Activated CD8-positive, alpha-beta T cell treated with anti-CD3 and anti-CD28 coated beads for 36 hours (primary cell): ENCODE results near the gene RBM5. TPM values are rescaled to one million over a fixed set of nuclear protein-coding genes. Genes with fewer than 3 reads are reported as not detected.

Source experiments
- ATAC-seq: fragments of 200-7000 bp; cut with Tn5 transposase; one replicate; pipeline ENCODE4 v1.10.0; 2021; ENCODE audit warnings: mild to moderate bottlenecking, moderate library complexity
- CTCF ChIA-PET: fragments of 350-600 bp; sonication (Branson Sonifier 250); formaldehyde crosslinking; loops from one replicate; lab custom pipeline; 2021; ENCODE audit warnings: antibody characterized with exemption; lab: Charles Lee
- POLR2A ChIA-PET: fragments of 350-600 bp; sonication (Branson Sonifier 250); formaldehyde crosslinking; loops from one replicate; lab custom pipeline; 2021; ENCODE audit warnings: antibody characterized with exemption; lab: Charles Lee
- DNase-seq: peaks from one replicate; pipeline ENCODE4 v3.0.0-alpha.2; 2020
- H3K27ac Mint-ChIP-seq: one replicate; pipeline ENCODE4 v1.8.0; 2021; ENCODE audit warnings: mild to moderate bottlenecking, mixed read lengths
- H3K27me3 Mint-ChIP-seq: one replicate; pipeline ENCODE4 v1.8.0; 2021; ENCODE audit warnings: mixed read lengths
- H3K36me3 Mint-ChIP-seq: one replicate; pipeline ENCODE4 v1.8.0; 2021; ENCODE audit warnings: low read depth, mixed read lengths
- H3K4me1 Mint-ChIP-seq: one replicate; pipeline ENCODE4 v1.8.0; 2021; ENCODE audit warnings: low read depth, mixed read lengths
- H3K4me3 Mint-ChIP-seq: one replicate; pipeline ENCODE4 v1.8.0; 2021; ENCODE audit warnings: mild to moderate bottlenecking, moderate library complexity, mixed read lengths
- H3K9me3 Mint-ChIP-seq: one replicate; pipeline ENCODE4 v1.8.0; 2021; ENCODE audit warnings: mixed read lengths
- CTCF ChIP-seq: fragments of 200-600 bp; IDR thresholded peaks from one replicate; pipeline ENCODE4 v1.8.0; 2022; ENCODE audit warnings: antibody characterized with exemption, mild to moderate bottlenecking
- intact Hi-C: fragments of 100-400 bp; cut with micrococcal nuclease; formaldehyde crosslinking; loops from one replicate; pipeline ENCODE4 v1.10.0; 2022
- total RNA-seq, 2 experiments: library from RNA; stranded (reverse); gene quantifications; one replicate each; pipeline ENCODE4 v1.2.3, GENCODE V29; 2021

The RBM5 gene
- total RNA-seq, 2 experiments from 2014 or later: 103 to 106 TPM

GRCh38 chr3:50157827-50158529 is 69.3 kb downstream of the RBM5 start:
- CTCF ChIA-PET: no interaction called here
- no peak for ATAC-seq
- POLR2A ChIA-PET: interaction anchor here (1.3 kb wide), 1 partner anchor 15 kb away, joined by 5 read pairs; no protein-coding TSS in a partner anchor
- H3K27ac Mint-ChIP-seq: no peak overlapping the region
- peaks cover 8% of the 10 kb centered on the region for H3K4me1 Mint-ChIP-seq
- intact Hi-C loops: no loop called here
- H3K9me3 Mint-ChIP-seq: no peaks in the 10 kb centered on the region
- no peaks in the 10 kb centered on the region for H3K36me3 Mint-ChIP-seq
- no peak overlapping the region for H3K4me3 Mint-ChIP-seq
- DNase-seq: no peak
- H3K27me3 Mint-ChIP-seq: peaks cover 30% of the 10 kb centered on the region
- no peak for TF ChIP-seq CTCF

GRCh38 chr3:50158530-50159146 is 69.9 kb downstream of the RBM5 start:
- intact Hi-C loops: no loop called here
- ATAC-seq (no peak), DNase-seq (no peak)
- H3K4me3 Mint-ChIP-seq: no peak overlapping the region
- H3K27me3 Mint-ChIP-seq: peaks cover 24% of the 10 kb centered on the region
- ChIA-PET POLR2A (interaction anchor here (1.3 kb wide), 1 partner anchor 14 kb away, joined by 5 read pairs; no protein-coding TSS in a partner anchor), CTCF (no interaction called here)
- no peaks in the 10 kb centered on the region for H3K36me3 Mint-ChIP-seq
- no peak for TF ChIP-seq CTCF
- peaks cover 8% of the 10 kb centered on the region for H3K4me1 Mint-ChIP-seq
- H3K27ac Mint-ChIP-seq: no peak overlapping the region
- H3K9me3 Mint-ChIP-seq: no peaks in the 10 kb centered on the region

- ATAC-seq: no peak
- Mint-ChIP-seq H3K4me1 (peaks cover 5% of the 10 kb centered on the region), H3K9me3 (no peaks in the 10 kb centered on the region), H3K27me3 (peaks cover 16% of the 10 kb centered on the region), H3K4me3 (no peak overlapping the region), H3K27ac (no peak overlapping the region), H3K36me3 (no peaks in the 10 kb centered on the region)
- intact Hi-C loops: no loop called here
- no peak for DNase-seq
- CTCF ChIA-PET: no interaction called here
- POLR2A ChIA-PET: no interaction called here
- no peak for TF ChIP-seq CTCF
These were observed 71.9 kb downstream of the RBM5 start for GRCh38 chr3:50160561-50160983.

GRCh38 chr3:50161320-50161719 is 72.6 kb downstream of the RBM5 start:
- intact Hi-C loops: no loop called here
- Mint-ChIP-seq H3K4me3 (no peak overlapping the region), H3K9me3 (no peaks in the 10 kb centered on the region), H3K36me3 (no peaks in the 10 kb centered on the region), H3K27me3 (peaks cover 8% of the 10 kb centered on the region), H3K4me1 (no peaks in the 10 kb centered on the region), H3K27ac (no peak overlapping the region)
- CTCF ChIA-PET: no interaction called here
- POLR2A ChIA-PET: no interaction called here
- DNase-seq (no peak), ATAC-seq (no peak)
- TF ChIP-seq CTCF: no peak
